H9 (cell line): ENCODE results near the gene DENND4A. TPM values are rescaled to one million over a fixed set of nuclear protein-coding genes. Genes with fewer than 3 reads are reported as not detected.
A peak's percentile ranks its signal among the peaks of the same experiment; 100 is the strongest.

Experiments
- DNase-seq: peaks from one replicate; pipeline ENCODE4 v3.0.0-alpha.2; 2017
- H2AFZ ChIP-seq: one replicate; pipeline ENCODE4 v1.6.1; 2013; ENCODE audit warnings: mild to moderate bottlenecking, low read length, control low read depth, moderate library complexity
- H2AK5ac ChIP-seq: 2 replicates; pipeline ENCODE4 v1.6.1; 2013; ENCODE audit warnings: low read length, control low read depth, mixed read lengths; ENCODE audit not compliant: insufficient read length
- H2BK120ac ChIP-seq: one replicate; pipeline ENCODE4 v1.6.1; 2013; ENCODE audit warnings: low read depth, mild to moderate bottlenecking, low read length, control low read depth, inconsistent platforms; ENCODE audit not compliant: poor library complexity, severe bottlenecking
- H2BK12ac ChIP-seq: 2 replicates; pipeline ENCODE4 v1.6.1; 2013; ENCODE audit warnings: low read length, control low read depth, mixed read lengths, low read depth; ENCODE audit not compliant: insufficient read length
- H2BK15ac ChIP-seq: 2 replicates; pipeline ENCODE4 v1.6.1; 2013; ENCODE audit warnings: low read depth, low read length, control low read depth
- H2BK20ac ChIP-seq: one replicate; pipeline ENCODE4 v1.6.1; 2013; ENCODE audit warnings: low read depth, mild to moderate bottlenecking, low read length, control low read depth, inconsistent platforms; ENCODE audit not compliant: poor library complexity, severe bottlenecking
- H2BK5ac ChIP-seq: 2 replicates; pipeline ENCODE4 v1.6.1; 2013; ENCODE audit warnings: low read length, control low read depth, mixed read lengths; ENCODE audit not compliant: insufficient read length
- H3K14ac ChIP-seq: 2 replicates; pipeline ENCODE4 v1.6.1; 2013; ENCODE audit warnings: low read length, control low read depth; ENCODE audit not compliant: insufficient read depth
- H3K18ac ChIP-seq: 2 replicates; pipeline ENCODE4 v1.6.1; 2013; ENCODE audit warnings: low read depth, mild to moderate bottlenecking, mixed read lengths, low read length, control low read depth; ENCODE audit not compliant: insufficient read length
- H3K23ac ChIP-seq: 2 replicates; pipeline ENCODE4 v1.6.1; 2013; ENCODE audit warnings: low read length, control low read depth, mixed read lengths, low read depth; ENCODE audit not compliant: insufficient read length
- H3K23me2 ChIP-seq: 2 replicates; pipeline ENCODE4 v1.6.1; 2013; ENCODE audit warnings: low read depth, mild to moderate bottlenecking, mixed read lengths, low read length, control low read depth; ENCODE audit not compliant: insufficient read length, poor library complexity, severe bottlenecking
- H3K27ac ChIP-seq: 2 replicates; pipeline ENCODE4 v1.5.1; 2013; ENCODE audit warnings: low read length, control low read depth, mixed read lengths, low read depth; ENCODE audit not compliant: insufficient read length
- H3K27me3 ChIP-seq: 2 replicates; pipeline ENCODE4 v1.6.1; 2013; ENCODE audit warnings: low read length, control low read depth, inconsistent platforms; ENCODE audit not compliant: insufficient read depth
- H3K4ac ChIP-seq: 2 replicates; pipeline ENCODE4 v1.6.1; 2013; ENCODE audit warnings: low read depth, mild to moderate bottlenecking, control low read depth, inconsistent platforms, low read length, moderate library complexity
- H3K4me1 ChIP-seq: 2 replicates; pipeline ENCODE4 v1.6.1; 2013; ENCODE audit warnings: low read length, control low read depth, inconsistent platforms; ENCODE audit not compliant: insufficient read depth
- H3K4me2 ChIP-seq: 2 replicates; pipeline ENCODE4 v1.6.1; 2013; ENCODE audit warnings: low read length, control low read depth, mixed read lengths; ENCODE audit not compliant: insufficient read length, insufficient read depth
- H3K56ac ChIP-seq: 2 replicates; pipeline ENCODE4 v1.6.1; 2013; ENCODE audit warnings: low read depth, mild to moderate bottlenecking, mixed read lengths, low read length, control low read depth; ENCODE audit not compliant: insufficient read length
- H3K79me1 ChIP-seq: 2 replicates; pipeline ENCODE4 v1.6.1; 2013; ENCODE audit warnings: low read depth, mild to moderate bottlenecking, moderate library complexity, low read length, control low read depth, inconsistent platforms; ENCODE audit not compliant: insufficient read depth, poor library complexity, severe bottlenecking
- H3K79me2 ChIP-seq: 2 replicates; pipeline ENCODE4 v1.6.1; 2013; ENCODE audit warnings: low read length, control low read depth, inconsistent platforms; ENCODE audit not compliant: insufficient read depth
- H3K9ac ChIP-seq: 2 replicates; pipeline ENCODE4 v1.6.1; 2013; ENCODE audit warnings: low read length, control low read depth, mixed read lengths; ENCODE audit not compliant: insufficient read length; ENCODE audit errors: extremely low read depth
- H3K9me3 ChIP-seq: one replicate; pipeline ENCODE4 v1.6.1; 2013; ENCODE audit warnings: low read depth, low read length, inconsistent platforms; ENCODE audit not compliant: control insufficient read depth
- H3T11ph ChIP-seq: one replicate; pipeline ENCODE4 v1.6.1; 2013; ENCODE audit warnings: mild to moderate bottlenecking, low read length, control low read depth, inconsistent platforms
- H4K20me1 ChIP-seq: one replicate; pipeline ENCODE4 v1.6.1; 2013; ENCODE audit not compliant: control insufficient read depth, insufficient read length, insufficient read depth
- H4K5ac ChIP-seq: 2 replicates; pipeline ENCODE4 v1.6.1; 2013; ENCODE audit warnings: low read depth, mild to moderate bottlenecking, mixed read lengths, low read length, control low read depth; ENCODE audit not compliant: insufficient read length
- H4K8ac ChIP-seq: replicated peaks from 2 replicates; pipeline ENCODE4 v1.6.1; 2013; ENCODE audit warnings: low read length, control low read depth, mixed read lengths, low read depth; ENCODE audit not compliant: insufficient read length
- H4K91ac ChIP-seq: 2 replicates; pipeline ENCODE4 v1.6.1; 2013; ENCODE audit warnings: low read depth, mild to moderate bottlenecking, moderate library complexity, mixed read lengths, low read length, control low read depth; ENCODE audit not compliant: insufficient read length
- H3K27ac Mint-ChIP-seq, 3 experiments: 2 replicates in 2 of 3; 3 replicates in 1 of 3; pipeline ENCODE4 v1.8.0; 2020 to 2021; ENCODE audit warnings: mixed read lengths in 3 of 3, mild to moderate bottlenecking in 1 of 3, moderate library complexity in 1 of 3
- H3K27me3 Mint-ChIP-seq: 2 replicates; pipeline ENCODE4 v1.8.0; 2021; ENCODE audit warnings: low read depth, mild to moderate bottlenecking, moderate library complexity, mixed read lengths
- H3K36me3 Mint-ChIP-seq, 3 experiments: 2 replicates in 2 of 3; 3 replicates in 1 of 3; pipeline ENCODE4 v1.8.0; 2020 to 2021; ENCODE audit warnings: low read depth in 3 of 3, mixed read lengths in 3 of 3; ENCODE audit not compliant: insufficient read depth in 1 of 3
- H3K4me1 Mint-ChIP-seq, 2 experiments: 2 replicates each; pipeline ENCODE4 v1.8.0; 2020; ENCODE audit warnings: mixed read lengths in 2 of 2
- H3K4me3 Mint-ChIP-seq, 2 experiments: 2 replicates in 1 of 2; 3 replicates in 1 of 2; pipeline ENCODE4 v1.8.0; 2020 to 2021; ENCODE audit warnings: mild to moderate bottlenecking in 2 of 2, mixed read lengths in 2 of 2, moderate library complexity in 1 of 2
- H3K9me3 Mint-ChIP-seq, 2 experiments: 2 replicates in 1 of 2; 3 replicates in 1 of 2; pipeline ENCODE4 v1.8.0; 2020; ENCODE audit warnings: mild to moderate bottlenecking in 2 of 2, mixed read lengths in 2 of 2, moderate library complexity in 1 of 2
- WGBS: extraction: QIAGEN DNeasy Blood & Tissue Kit; methylation state at CpG from one replicate; pipeline ENCODE4 v1.1.7; 2013; ENCODE audit warnings: missing lambda C conversion rate, low lambda C conversion rate, mixed read lengths; ENCODE audit not compliant: insufficient read length; ENCODE audit errors: extremely low coverage; 5-methylcytosine and 5-hydroxymethylcytosine counted together
- total RNA-seq: library from RNA; stranded (reverse); gene quantifications from 2 replicates; pipeline ENCODE4 v1.2.1, GENCODE V29; 2021
- TF ChIP-seq, protein P1 (sequence below): fragments of 200-600 bp; sonication (generic); conservative IDR thresholded peaks from 3 replicates; pipeline ENCODE4 v1.8.0; 2021; ENCODE audit warnings: antibody characterized with exemption, mild to moderate bottlenecking

DENND4A gene
- total RNA-seq, 1 experiment from 2014 or later, result 4.7 TPM

DNA sequence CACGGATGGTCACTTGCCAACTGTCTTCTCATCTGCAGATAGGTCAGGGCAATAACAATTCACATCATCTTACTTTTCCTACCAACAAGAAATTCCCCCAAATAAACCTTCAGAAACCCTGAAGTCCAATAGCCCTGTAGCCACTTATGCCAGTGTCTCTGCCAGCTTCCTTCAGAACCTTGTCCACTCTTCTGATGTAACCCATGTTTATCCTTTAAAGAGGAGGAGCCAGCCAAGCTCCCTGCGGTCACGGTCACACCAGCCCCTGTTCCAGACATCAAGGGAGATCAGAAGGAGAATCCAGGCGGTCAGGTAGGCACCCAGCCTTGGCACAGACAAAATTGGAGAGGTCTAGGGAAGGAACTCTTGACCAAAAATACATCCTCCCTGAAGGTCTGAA, 146.7 kb downstream of the DENND4A start:
- no CpG with 5 or more reads among the region's 4 CpGs for WGBS
- no peak overlapping the region for H4K8ac ChIP-seq
- Mint-ChIP-seq H3K9me3 (no peaks in the 10 kb centered on the region), H3K4me1 (peaks cover 2 to 6% of the 10 kb centered on the region in 2 experiments; a peak in 3 of 4 replicates), H3K4me3 (no peak overlapping the region), H3K27me3 (no peaks in the 10 kb centered on the region), H3K36me3 (no peaks in the 10 kb centered on the region), H3K27ac (peak overlapping the region in 1 of 3 experiments; percentile 44; a peak in 1 of 7 replicates)
- H3K4ac ChIP-seq, result no peak overlapping the region
- H3K14ac ChIP-seq, result no peak overlapping the region
- H3K56ac ChIP-seq, result no peak overlapping the region
- H3K27ac ChIP-seq, result no peak overlapping the region
- TF ChIP-seq, protein P1, sequence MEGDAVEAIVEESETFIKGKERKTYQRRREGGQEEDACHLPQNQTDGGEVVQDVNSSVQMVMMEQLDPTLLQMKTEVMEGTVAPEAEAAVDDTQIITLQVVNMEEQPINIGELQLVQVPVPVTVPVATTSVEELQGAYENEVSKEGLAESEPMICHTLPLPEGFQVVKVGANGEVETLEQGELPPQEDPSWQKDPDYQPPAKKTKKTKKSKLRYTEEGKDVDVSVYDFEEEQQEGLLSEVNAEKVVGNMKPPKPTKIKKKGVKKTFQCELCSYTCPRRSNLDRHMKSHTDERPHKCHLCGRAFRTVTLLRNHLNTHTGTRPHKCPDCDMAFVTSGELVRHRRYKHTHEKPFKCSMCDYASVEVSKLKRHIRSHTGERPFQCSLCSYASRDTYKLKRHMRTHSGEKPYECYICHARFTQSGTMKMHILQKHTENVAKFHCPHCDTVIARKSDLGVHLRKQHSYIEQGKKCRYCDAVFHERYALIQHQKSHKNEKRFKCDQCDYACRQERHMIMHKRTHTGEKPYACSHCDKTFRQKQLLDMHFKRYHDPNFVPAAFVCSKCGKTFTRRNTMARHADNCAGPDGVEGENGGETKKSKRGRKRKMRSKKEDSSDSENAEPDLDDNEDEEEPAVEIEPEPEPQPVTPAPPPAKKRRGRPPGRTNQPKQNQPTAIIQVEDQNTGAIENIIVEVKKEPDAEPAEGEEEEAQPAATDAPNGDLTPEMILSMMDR, result no peak
- no peaks in the 10 kb centered on the region for H3K79me1 ChIP-seq
- H2BK20ac ChIP-seq, result no peak overlapping the region
- no peak overlapping the region for H3T11ph ChIP-seq
- H2AFZ ChIP-seq, result no peak overlapping the region
- no peak overlapping the region for H3K23ac ChIP-seq
- H3K18ac ChIP-seq, result no peak overlapping the region
- no peaks in the 10 kb centered on the region for H4K20me1 ChIP-seq
- H3K9me3 ChIP-seq, result no peaks in the 10 kb centered on the region
- H3K79me2 ChIP-seq, result no peaks in the 10 kb centered on the region
- no peak overlapping the region for H3K9ac ChIP-seq
- no peaks in the 10 kb centered on the region for H3K23me2 ChIP-seq
- H3K27me3 ChIP-seq, result no peaks in the 10 kb centered on the region
- H4K91ac ChIP-seq, result no peak overlapping the region
- no peak for DNase-seq
- no peak overlapping the region for H2BK5ac ChIP-seq
- 0 out of 2 replicates have a peak, but pooled peaks cover 2% of the 10 kb centered on the region for H3K4me1 ChIP-seq
- no peak overlapping the region for H4K5ac ChIP-seq
- no peak overlapping the region for H2BK15ac ChIP-seq
- no peak overlapping the region for H2AK5ac ChIP-seq
- H2BK120ac ChIP-seq, result no peak overlapping the region
- H3K4me2 ChIP-seq, result no peak overlapping the region
- no peak overlapping the region for H2BK12ac ChIP-seq
